HG03469 (cell line): ENCODE measurements around the gene TXNRD1.

ENCODE experiments used
- ATAC-seq: cut with Tn5 transposase; IDR thresholded peaks from one replicate; pipeline ENCODE4 v1.9.1; 2021; ENCODE audit warnings: mild to moderate bottlenecking, moderate library complexity, moderate number of reproducible peaks; ENCODE audit not compliant: unreplicated experiment

The TXNRD1 gene

DNA sequence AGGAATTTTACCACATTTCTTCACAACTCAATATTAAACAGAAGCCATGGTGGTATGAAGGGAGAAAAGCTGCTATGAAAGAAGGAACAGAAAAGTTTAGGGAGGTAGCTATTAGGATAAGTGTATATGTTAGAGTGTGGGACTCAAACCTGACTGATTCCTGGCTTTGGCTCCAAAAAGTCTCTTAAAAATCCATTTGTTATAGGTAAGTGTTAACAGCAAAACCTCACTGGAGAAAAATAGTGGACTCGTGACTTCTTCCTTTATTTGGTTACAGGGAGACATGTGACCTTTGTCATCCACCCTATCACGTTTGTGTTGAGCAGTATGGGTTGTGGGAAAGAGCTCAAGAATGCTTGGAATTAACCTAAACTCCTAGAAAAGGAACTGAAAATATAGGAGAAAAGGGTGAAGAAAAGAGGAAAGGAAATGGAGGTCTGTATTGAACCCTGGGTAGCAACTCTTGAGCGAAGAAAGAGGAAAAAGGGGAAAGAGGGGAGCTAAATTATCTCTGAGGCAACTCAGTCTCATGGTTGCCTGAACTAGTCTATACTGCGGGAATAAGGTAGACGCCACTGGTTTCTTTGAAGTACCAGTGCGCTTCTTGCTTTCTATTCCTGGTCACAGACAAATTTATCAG, 84.4 kb downstream of the TXNRD1 start:
- ATAC-seq: no peak

DNA sequence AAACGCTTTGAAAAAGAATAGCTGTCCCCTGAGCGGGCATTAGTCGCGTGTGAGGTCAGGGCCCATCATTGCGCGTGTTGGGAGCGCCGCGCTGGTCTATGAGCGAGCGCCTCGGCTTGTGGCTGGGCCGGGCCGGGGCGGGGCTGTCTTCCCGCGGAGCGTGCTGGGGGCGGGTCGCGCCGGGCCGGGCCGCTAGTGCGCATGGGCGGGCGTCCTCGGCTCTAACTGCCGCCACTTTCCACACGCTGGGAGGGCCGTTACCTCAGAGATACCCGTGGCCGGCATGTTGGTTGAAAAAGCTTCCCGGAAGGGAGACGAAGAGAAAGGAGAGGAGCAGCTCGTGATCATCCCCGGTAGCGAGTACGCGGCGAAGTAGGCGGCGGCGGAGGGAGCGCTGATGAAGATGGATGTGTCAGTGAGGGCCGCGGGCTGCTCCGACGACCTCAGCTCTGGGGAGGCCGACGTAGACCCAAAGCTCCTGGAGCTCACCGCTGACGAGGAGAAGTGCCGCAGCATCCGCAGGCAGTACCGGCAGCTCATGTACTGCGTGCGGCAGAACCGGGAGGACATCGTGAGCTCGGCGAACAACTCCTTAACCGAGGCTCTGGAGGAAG, 88.1 kb downstream of the TXNRD1 start, which contains the start of gene EID3:
TSS of gene EID3 (plus strand) at position 202 of the 614 bp plus-strand sequence. CDS start at position 398, 196 bp downstream.
- no peak for ATAC-seq

DNA sequence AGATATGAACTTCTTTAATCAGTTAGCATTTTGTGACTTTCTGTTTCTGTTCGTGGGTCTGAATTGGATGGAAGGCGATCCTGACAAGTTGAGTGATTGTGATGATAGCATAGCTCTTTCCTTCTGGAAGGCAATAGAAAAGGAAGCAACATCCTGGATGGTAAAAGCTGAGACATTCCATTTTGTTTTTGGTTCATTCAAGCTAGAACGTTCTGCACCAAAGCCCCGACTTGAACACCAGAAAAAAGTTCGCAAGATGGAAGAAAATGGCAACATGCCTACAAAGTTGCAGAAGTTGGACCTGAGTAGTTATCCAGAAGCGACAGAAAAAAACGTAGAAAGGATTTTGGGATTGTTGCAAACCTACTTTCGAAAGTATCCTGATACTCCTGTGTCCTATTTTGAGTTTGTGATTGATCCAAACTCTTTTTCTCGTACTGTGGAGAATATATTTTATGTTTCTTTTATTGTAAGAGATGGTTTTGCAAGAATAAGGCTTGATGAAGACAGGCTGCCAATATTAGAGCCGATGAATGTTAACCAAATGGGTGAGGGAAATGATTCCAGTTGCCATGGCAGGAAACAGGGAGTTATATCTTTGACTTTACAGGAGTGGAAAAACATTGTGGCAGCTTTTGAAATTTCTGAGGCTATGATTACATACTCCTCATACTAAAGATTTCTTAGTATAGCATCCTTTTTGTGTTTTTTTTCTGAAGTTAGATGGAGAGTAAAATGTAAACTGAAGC, 88.9 kb downstream of the TXNRD1 start:
- ATAC-seq: no peak

DNA sequence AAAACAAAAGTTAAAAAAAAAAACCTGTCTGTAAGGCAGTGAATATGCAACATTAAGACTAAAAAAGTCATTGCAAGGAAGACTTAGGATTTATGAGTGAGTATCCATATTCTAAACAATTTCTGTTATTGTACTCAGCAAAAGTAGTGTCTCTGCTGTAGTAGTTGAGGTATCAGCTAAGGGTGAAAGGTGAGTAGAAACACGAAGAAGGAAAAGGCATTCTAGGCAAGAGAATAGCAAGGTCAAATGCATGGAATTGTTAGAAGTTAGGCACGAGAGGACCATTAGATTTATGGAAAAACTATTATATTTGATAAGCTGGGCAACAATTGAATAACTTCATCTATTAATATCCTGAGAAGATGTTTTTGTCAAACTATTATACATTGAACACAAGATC, 89.8 kb downstream of the TXNRD1 start:
- no peak for ATAC-seq

DNA sequence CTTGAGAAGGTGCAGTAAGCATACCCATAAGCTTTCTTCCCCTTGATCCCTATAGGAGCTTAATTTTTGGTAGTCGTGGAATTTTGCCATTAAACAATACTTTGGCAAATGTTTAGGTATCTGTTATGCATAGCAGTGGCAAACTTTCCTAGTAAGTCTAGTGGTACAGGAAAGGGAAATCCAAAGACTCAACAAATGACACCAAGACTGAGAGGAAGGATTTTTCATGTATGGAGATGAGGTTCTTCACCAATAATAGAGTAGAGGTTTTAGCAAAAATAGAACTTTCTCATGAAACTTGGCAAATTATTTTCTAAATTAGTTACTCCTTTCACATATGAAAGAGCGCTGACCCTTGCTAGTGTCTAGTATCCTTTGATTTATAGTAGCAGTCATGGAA, 90.8 kb downstream of the TXNRD1 start:
- no peak for ATAC-seq

DNA sequence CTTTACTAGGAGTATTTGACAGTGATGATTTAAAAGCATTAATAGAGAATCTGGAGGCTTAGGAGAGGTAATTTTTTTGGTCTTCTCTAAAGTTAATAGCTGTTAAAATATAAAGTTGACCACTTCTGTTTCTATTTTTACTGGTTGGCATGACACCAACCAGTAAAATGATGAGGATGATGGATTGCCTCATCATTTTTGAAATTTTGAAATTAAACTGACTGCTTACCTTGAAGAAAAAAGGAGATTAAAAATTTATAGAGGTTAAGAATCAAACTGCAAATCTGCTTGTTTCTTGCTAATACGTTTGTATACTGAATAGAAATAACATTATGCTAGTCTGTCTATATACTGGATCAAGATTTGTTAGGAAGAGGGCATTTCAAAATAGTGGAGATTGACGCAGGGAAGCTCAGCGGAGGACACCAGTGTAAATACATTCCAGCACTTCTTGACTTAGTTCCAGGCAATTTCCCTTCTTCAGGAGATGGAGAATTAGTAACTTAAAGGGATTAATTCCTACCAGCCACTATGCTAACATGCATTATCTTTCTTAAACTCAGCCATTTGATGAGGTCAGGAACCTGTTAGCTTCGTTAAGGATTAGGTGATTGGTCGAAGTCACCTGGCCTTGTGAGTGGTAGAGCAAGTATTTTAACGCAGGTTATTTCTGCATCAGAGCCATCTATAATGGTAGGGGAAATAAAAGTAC, 91.5 kb downstream of the TXNRD1 start:
- ATAC-seq: no peak

DNA sequence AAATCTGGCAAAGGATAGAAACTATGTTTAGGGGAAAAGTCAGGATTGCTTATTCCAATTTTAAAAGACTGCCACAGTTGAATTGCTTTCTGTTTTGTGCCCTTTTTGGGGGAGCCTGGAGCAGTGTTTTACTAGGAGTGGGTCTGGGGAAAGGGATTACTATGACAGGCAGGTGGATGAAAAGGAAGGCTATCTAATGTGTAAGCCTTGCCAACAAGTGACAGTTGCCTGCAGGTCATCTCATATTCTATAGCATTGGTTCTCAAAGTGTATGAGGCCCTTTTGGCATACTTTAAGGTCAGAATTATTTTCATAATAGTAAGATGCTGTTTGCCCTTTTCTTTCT, 92.0 kb downstream of the TXNRD1 start:
- no peak for ATAC-seq

DNA sequence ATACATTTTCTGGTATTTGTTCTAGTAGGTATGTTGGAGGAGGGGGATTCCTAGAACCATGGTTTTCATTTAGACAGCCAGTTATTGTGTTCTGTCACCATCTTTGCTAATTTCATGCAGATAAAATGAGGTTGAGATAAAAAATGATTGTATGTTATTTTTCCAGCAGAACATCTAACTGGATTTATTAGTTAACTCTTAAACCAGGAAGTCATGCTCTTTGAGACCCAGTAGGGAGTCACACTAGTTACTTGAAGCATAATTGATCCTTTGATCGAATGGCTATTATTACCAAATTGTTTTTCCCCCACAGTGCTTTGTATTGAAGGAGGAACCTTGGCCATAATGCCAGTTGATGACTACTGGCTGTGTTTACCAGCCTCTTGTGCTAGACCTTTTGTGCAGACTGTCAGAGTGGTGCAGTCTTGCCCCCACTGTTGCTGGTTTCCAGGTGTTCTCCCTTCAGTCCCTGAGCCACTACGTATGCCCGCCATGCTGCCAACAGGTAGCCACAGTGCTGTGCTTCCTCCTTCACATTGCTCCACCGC, 93.9 kb downstream of the TXNRD1 start:
- no peak for ATAC-seq

DNA sequence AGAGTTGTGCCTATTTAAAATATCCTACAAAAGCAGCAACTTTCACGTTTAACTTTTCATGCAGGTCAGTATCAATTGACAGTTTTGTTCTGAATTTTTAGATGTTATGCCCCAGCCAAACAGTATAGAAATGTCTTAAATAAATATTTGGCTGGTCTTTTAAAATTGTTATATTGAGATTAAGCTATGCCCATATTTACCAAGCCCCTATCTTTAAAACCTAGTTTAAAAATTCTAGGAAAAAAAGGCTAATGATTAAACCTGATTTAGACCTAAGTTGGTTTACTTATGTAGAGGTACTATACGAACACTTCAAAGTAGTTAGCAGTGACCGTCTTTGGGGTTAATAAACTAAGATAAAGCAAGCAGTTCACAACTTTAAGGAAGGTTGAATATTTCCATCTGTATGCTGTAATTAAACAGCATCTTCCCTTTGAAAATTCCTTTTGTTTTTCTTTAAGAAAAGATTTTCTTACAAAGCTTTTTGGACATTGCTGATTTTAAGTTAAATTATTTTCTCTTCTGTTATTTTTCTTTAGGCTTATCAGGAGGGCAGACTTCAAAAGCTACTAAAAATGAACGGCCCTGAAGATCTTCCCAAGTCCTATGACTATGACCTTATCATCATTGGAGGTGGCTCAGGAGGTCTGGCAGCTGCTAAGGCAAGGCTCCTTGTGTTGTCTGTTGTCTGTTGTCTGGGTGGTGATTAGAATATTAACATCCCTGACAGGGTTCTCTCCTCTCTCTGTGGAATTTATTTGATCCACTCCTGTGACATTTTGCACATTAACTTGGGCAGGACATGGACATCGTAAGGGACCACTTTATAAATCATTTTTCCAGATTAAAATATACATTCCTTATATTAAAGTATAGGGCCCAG, 95.4 kb downstream of the TXNRD1 start:
- ATAC-seq: no peak

DNA sequence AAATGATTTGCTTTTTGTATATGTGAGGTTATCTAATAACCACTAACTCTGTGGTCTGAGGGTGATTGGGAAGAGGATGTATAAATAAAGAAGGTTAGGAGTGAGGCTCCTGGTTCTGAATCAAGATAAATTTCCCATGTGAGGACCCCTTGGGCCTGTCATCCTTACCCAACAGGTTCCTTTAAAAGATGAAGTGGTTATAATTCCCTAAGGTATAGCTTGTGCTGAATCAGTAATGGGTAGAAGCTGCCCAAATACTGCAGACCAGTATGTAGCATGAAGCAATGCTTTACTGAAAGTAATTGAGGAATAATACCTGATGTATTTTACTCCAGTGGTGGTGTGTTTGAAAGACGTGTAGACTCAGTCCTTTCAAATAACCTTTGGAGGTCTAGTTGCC, 96.6 kb downstream of the TXNRD1 start:
- no peak for ATAC-seq

DNA sequence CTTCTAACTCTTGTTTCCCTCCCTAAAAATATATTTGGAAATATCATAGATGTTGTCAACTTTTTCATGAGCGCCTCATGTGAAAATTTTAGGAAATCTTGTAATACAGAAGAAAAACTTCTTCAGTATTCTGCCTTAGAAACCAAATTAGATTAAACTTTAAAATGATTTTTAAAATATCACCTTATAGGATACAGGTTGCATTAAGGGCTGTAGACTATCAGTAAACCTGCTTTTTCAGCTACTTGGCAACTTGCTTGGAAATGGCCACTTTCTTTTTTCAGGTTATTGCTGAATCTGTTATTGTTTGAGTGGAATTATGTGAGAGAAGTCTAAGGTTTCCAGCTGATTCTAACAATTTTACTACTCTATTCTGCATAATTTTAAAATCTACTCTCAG, 97.1 kb downstream of the TXNRD1 start:
- ATAC-seq: no peak

DNA sequence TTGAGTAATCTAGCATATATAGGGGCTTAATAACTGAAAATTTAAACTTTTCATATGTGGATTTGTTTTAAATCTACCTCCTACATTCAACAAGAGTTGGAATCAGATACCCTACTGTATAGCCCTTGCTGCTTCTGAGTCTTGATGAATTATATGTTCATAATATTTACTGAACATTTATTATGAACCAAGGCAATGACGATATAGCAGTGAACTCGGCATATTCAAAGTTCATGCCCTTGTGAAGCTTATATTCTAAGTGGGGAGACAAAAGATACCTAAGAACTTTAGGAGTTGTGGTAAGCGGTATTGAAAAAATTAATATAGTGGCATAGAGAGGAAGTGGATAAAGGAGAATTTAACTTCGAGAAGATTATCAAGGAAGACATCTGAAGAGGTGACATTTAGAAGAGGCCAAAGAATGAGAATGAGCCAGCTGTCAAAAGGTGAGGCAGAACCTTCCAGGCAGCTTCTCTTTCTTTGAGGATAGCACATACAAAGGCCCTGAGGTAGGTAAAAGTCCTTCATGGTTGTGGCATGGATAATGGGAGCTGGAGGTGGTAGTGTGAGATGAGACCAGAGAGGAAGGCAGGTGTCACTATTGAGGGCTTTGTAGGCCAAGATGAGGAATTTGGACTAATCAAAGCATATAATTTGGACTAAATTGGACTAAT, 98.1 kb downstream of the TXNRD1 start:
- no peak for ATAC-seq

DNA sequence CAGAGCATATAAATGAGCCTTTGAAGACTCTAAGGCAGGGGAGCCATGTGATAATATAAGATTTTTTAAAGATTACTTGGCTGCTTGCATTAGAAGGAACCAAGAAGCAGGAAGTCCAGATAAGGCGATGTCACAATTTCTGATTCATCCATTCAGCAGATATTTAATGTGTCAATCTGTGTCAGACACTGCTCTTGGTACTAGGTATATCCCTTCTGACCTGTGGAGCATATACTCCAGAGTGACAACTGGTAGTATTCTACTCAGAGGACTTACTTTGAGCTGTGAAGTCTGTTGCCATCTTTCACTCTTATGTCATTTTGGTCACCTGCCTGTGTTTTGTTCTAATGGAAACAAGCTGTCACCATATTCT, 98.6 kb downstream of the TXNRD1 start:
- ATAC-seq: no peak

DNA sequence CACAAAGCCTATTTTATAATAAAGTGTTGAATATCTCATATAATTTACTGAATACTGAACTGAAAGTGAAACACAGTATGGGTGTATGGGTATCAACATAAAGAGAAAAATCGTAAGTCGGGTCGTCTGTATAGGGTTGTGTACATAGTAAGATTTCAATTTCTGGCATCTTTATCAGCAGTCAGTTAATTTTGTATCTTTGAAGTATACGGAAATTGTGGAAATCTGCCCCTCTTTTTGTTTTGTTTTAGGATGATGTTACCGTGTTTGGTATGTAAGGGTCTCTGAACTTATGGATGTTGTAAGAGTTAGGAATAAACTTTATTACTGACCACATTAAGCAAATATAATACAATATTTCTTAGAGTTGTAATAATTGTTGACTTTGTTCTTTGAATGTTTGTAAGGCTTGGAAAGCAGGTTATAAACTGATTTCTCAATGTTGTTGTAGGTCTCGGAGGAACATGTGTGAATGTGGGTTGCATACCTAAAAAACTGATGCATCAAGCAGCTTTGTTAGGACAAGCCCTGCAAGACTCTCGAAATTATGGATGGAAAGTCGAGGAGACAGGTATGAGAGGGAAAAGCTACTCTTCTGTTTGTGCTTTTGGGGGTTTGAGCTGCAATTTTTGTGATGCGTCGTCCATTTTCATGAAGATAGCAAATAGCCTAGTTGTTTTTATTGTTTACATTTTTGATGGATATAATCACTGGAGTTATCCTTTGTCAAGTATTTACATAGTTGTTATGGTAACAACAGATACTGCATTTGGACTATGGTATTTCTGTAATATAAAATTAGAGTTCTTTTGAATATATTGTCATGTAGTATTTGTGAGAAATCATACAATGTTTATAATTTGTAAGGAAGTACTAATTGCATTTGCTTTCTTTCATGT, 100.0 kb downstream of the TXNRD1 start:
- ATAC-seq: no peak

DNA sequence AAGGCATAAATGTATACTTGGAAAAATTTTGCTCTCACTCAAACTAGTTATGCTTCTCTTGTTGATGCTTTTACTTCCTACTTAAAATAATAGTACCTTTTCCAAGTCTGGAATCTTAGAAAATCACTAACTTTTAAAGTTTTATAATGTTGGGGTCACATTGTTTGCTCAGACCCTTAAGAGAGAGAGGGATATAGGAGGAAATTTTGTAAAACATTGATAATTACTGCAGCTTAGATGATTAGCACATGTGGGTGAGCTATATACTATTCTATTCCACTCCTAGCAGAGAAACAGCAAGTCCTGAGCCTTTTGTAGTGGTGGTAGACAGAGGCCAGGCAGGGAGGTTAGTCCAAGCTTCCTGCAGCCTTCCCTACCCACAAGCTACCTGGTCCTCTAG, 101.4 kb downstream of the TXNRD1 start:
- ATAC-seq: no peak

DNA sequence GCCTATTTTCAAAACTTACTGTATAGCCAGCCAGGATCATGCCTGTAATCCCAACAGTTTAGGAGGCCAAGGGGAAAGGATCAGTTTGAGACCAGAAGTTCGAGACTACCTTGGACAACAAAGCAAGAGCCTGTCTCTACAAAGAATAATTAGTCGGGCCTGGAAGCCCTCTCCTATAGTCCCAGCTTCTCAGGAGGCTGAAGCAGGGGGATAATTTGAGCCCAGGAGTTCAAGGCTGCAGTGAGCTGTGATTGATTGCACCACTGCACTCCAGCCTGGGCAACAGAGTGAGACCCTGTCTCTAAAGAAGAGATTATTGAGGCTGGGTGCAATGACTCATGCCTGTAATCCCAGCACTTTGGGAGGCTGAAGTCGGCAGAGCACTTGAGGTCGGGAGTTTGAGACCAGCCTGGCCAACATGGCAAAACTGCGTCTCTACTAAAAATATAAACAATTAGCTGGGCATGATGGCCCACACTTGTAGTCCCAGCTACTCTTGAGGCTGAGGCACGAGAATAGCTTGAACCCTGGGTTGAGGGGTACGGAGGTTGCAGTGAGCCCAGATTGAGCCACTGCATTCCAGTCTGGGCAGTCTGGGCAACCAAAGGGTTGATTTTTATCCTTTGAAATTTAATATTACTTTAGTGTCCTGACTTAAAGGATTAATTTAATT, 102.1 kb downstream of the TXNRD1 start:
- no peak for ATAC-seq

DNA sequence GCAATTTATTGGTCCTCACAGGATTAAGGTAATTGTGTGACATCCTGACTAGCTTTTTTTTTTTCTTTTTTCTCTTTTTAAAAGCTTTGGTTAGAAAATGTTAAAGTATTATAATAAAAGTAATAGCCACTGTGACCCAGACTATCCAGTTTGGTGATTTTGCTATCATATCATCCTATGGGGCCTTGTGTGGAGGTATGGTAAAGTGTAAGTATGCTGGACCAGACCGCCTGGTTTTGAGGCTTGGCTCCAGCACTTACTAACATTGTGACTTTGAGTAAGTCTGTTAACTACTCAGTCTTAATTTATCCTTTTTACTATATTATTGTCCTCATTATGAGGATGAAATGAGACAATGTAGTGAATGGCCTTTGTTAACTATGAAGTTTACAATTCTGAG, 103.4 kb downstream of the TXNRD1 start:
- ATAC-seq: no peak

DNA sequence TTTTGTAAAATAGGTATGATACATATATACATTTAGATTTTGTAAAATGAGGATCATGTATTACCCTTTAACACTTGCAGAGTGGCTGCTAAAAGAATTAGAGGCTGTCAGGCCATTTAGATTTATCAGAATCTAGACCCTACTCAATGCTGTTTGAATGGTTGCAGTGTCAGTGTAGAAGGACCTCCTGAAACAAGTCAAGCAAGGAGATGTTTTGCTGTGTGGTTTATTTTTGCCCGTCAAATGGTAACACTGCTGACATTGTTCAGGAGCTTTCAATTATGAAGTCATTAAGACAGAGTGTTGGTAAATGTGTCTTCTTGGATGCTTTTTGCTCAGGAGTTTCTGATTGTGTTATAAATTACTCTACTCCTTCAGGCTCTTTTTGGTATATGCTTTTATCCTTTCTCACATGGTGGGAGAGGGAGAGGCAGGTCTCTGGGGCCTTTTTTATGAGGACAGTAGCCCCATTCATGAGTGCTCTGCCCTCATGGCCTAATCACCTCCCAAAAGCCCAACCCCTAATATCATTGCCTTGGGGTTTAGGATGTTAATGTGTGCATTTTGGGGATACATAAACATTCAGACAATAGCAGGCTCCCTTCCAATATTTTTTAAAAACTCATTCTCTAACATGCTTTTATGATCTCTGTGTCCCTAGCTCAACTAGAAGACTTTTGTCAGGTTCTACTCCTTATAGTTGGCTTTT, 104.5 kb downstream of the TXNRD1 start:
- ATAC-seq: no peak
